ENCODE results near the gene WSCD1.

The WSCD1 gene

GRCh38 chr17:6084311-6085161, 14.4 kb downstream of the WSCD1 start:
- DNase-seq (ENCODE audit: low read depth in 2 of 3, low spot score in 1 of 3) = no peak

- DNase-seq (ENCODE audit: low read depth in 2 of 3, low spot score in 1 of 3) = no peak
These were observed 15.6 kb downstream of the WSCD1 start for GRCh38 chr17:6085812-6086211.

- DNase-seq (ENCODE audit: low read depth in 2 of 3, low spot score in 1 of 3) = no peak
These were observed 16.6 kb downstream of the WSCD1 start for GRCh38 chr17:6086603-6087400.

GRCh38 chr17:6088141-6088540, 18.0 kb downstream of the WSCD1 start:
- no peak for DNase-seq (ENCODE audit: low read depth in 2 of 3, low spot score in 1 of 3)

- DNase-seq (ENCODE audit: low read depth in 2 of 3, low spot score in 1 of 3) = no peak
These were observed 20.1 kb downstream of the WSCD1 start for GRCh38 chr17:6090253-6090652.

- DNase-seq (ENCODE audit: low read depth in 2 of 3, low spot score in 1 of 3) = no peak
These were observed 22.2 kb downstream of the WSCD1 start for GRCh38 chr17:6092182-6092902.

- DNase-seq (ENCODE audit: low read depth in 2 of 3, low spot score in 1 of 3) = no peak
These were observed 22.8 kb downstream of the WSCD1 start for GRCh38 chr17:6092903-6093468.

- DNase-seq (ENCODE audit: low read depth in 2 of 3, low spot score in 1 of 3) = no peak
These were observed 24.3 kb downstream of the WSCD1 start for GRCh38 chr17:6094453-6094852.

GRCh38 chr17:6094926-6095325, 24.7 kb downstream of the WSCD1 start:
- no peak for DNase-seq (ENCODE audit: low read depth in 2 of 3, low spot score in 1 of 3)

GRCh38 chr17:6095501-6095900, 25.3 kb downstream of the WSCD1 start:
- DNase-seq (ENCODE audit: low read depth in 2 of 3, low spot score in 1 of 3) = no peak

- no peak for DNase-seq (ENCODE audit: low read depth in 2 of 3, low spot score in 1 of 3)
These were observed 26.2 kb downstream of the WSCD1 start for GRCh38 chr17:6096201-6097004.

GRCh38 chr17:6097005-6097279, 26.8 kb downstream of the WSCD1 start:
- no peak for DNase-seq (ENCODE audit: low read depth in 2 of 3, low spot score in 1 of 3)

GRCh38 chr17:6098050-6098822, 28.1 kb downstream of the WSCD1 start:
- DNase-seq (ENCODE audit: low read depth in 2 of 3, low spot score in 1 of 3) = no peak

GRCh38 chr17:6098823-6099180, 28.6 kb downstream of the WSCD1 start:
- DNase-seq (ENCODE audit: low read depth in 2 of 3, low spot score in 1 of 3) = no peak

- no peak for DNase-seq (ENCODE audit: low read depth in 2 of 3, low spot score in 1 of 3)
These were observed 29.3 kb downstream of the WSCD1 start for GRCh38 chr17:6099492-6099891.

- DNase-seq (ENCODE audit: low read depth in 2 of 3, low spot score in 1 of 3) = no peak
These were observed 30.0 kb downstream of the WSCD1 start for GRCh38 chr17:6100146-6100545.

- no peak for DNase-seq (ENCODE audit: low read depth in 2 of 3, low spot score in 1 of 3)
These were observed 30.8 kb downstream of the WSCD1 start for GRCh38 chr17:6100891-6101500.

GRCh38 chr17:6101706-6102105, 31.5 kb downstream of the WSCD1 start:
- no peak for DNase-seq (ENCODE audit: low read depth in 2 of 3, low spot score in 1 of 3)

GRCh38 chr17:6102615-6103014, 32.4 kb downstream of the WSCD1 start:
- DNase-seq (ENCODE audit: low read depth in 2 of 3, low spot score in 1 of 3) = no peak
